Activated naive CD8-positive, alpha-beta T cell treated with anti-CD3 and anti-CD28 coated beads, Interleukin-2, amount 50 U/mL, for 24 hours (primary cell): ENCODE measurements around the gene NEDD4L.
"Not testable (repeated sequence)": the region's sequence is repeated elsewhere in the genome, so short reads cannot be mapped to it uniquely, and the experiment has no call there.

Experiments
- ATAC-seq: fragments of 150-1000 bp; cut with Tn5 transposase; one replicate; pipeline ENCODE4 v1.10.0; 2021
- DNase-seq: peaks from one replicate; pipeline ENCODE4 v3.0.0; 2021
- H3K27ac Mint-ChIP-seq: one replicate; pipeline ENCODE4 v1.8.0; 2021; ENCODE audit warnings: mild to moderate bottlenecking, mixed read lengths
- H3K27me3 Mint-ChIP-seq: one replicate; pipeline ENCODE4 v1.8.0; 2021; ENCODE audit warnings: mixed read lengths
- H3K36me3 Mint-ChIP-seq: one replicate; pipeline ENCODE4 v1.8.0; 2021; ENCODE audit warnings: low read depth, mixed read lengths
- H3K4me1 Mint-ChIP-seq: one replicate; pipeline ENCODE4 v1.8.0; 2021; ENCODE audit warnings: mixed read lengths
- H3K4me3 Mint-ChIP-seq: one replicate; pipeline ENCODE4 v1.8.0; 2021; ENCODE audit warnings: mild to moderate bottlenecking, moderate library complexity, mixed read lengths
- H3K9me3 Mint-ChIP-seq: one replicate; pipeline ENCODE4 v1.8.0; 2021; ENCODE audit warnings: mixed read lengths

NEDD4L gene

DNA sequence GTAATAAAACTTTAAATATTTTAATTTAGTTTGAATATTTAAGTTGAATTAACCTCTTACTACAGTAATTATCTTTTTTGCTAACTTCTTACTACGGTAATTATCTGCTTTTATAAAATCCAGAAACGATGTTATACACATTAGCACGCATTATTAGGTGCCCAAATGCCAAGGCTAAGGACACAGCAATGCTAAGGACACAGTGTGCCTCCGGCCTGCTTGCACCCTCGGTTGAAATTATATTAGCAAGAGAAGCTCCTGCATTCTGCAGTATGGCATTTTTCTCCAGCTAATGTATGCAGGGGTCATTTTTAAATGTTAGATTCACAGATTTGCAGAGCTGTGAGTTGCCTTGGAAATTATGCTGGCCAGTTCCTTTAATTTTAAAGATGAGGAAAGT is 220.0 kb downstream of the NEDD4L start:
- H3K36me3 Mint-ChIP-seq: no peaks in the 10 kb centered on the region
- H3K4me3 Mint-ChIP-seq: no peak overlapping the region
- ATAC-seq: no peak
- no peaks in the 10 kb centered on the region for H3K27me3 Mint-ChIP-seq
- no peaks in the 10 kb centered on the region for H3K9me3 Mint-ChIP-seq
- DNase-seq: no peak
- peaks cover 12% of the 10 kb centered on the region for H3K4me1 Mint-ChIP-seq
- no peak overlapping the region for H3K27ac Mint-ChIP-seq

DNA sequence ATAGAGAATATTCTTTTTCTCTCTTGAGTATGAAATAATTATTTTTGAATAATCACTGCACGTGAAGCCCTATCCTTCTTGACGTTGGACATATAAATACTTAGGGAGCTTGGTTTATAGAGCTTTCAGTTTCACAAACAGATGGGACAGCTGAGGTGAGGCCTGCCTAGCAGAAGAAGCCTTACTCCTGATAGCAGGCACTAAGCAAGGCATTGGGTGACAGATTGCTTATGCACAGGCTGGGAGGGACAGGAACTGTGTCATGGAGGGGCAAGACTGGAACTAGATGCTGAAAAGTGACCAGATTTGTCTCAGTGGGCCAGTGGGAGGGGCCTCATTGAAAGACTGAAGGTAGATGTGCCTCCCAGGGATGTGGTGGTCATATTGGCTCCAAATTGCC is 220.8 kb downstream of the NEDD4L start:
- DNase-seq (no peak), ATAC-seq (no peak)
- Mint-ChIP-seq H3K4me1 (peaks cover 12% of the 10 kb centered on the region), H3K9me3 (no peaks in the 10 kb centered on the region), H3K27ac (no peak overlapping the region), H3K36me3 (no peaks in the 10 kb centered on the region), H3K4me3 (no peak overlapping the region), H3K27me3 (no peaks in the 10 kb centered on the region)

DNA sequence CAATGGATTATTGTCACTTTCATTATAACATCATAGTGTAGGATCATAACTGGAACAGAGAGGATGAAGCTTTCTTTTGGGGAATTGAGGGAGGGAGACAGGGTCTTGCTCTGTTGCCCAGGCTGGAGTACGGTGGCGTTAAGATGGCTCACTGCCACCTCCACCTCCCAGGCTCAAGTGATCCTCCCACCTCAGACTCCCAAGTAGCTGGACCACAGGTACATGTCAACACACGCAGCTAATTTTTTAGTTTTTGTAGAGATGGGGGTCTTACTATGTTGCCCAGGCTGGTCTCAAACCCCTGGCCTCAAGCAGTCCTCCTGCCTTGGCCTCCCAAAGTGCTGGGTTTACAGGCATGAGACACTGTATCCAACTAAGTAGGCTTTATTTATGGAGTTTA is 221.5 kb downstream of the NEDD4L start:
- H3K27ac Mint-ChIP-seq, H3K27me3 Mint-ChIP-seq, DNase-seq, H3K4me3 Mint-ChIP-seq, H3K36me3 Mint-ChIP-seq, H3K9me3 Mint-ChIP-seq, ATAC-seq: not testable (repeated sequence)
- H3K4me1 Mint-ChIP-seq: peaks cover 12% of the 10 kb centered on the region

DNA sequence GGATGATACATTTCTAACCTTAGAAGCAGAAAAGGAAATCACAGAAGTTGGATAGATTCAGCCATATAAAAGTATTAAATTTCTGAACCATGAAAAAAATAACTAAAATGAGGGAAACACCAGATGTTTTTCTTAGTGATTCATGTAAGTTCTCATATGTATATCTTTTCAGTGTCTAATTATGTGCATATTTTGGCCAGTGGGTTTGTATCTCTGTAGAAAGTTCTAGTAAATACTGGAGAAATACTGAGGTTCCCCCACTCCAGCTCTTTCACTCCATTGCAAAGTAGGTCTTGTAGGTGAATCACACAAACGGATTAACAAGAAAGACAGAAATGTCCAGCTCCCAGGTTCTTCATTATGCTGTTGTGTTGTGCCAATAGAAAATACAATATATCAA is 222.3 kb downstream of the NEDD4L start:
- H3K27ac Mint-ChIP-seq: no peak overlapping the region
- no peaks in the 10 kb centered on the region for H3K36me3 Mint-ChIP-seq
- DNase-seq (no peak), ATAC-seq (no peak)
- H3K4me1 Mint-ChIP-seq: peaks cover 12% of the 10 kb centered on the region
- H3K9me3 Mint-ChIP-seq: no peaks in the 10 kb centered on the region
- H3K27me3 Mint-ChIP-seq: no peaks in the 10 kb centered on the region
- no peak overlapping the region for H3K4me3 Mint-ChIP-seq

DNA sequence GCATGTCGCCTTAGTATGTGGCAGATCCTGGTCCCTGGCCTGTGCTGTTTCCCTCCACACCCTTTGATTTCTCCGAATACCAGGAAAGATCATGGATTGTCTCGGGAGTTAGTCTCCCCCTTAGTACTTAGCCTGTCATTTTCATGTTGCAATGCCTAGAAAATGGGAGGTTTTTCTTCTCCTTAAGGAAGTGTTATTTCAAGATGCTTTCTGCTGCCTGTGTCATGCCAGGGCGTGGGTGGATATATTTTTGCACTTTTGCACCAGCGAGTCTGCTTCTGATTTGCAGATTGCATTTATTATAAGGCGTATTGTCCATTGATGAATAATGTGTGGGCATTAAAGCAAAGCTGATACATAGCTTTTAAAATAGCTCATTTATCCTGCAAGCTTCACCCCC is 223.5 kb downstream of the NEDD4L start:
- Mint-ChIP-seq H3K4me3 (no peak overlapping the region), H3K27ac (no peak overlapping the region), H3K27me3 (no peaks in the 10 kb centered on the region), H3K36me3 (no peaks in the 10 kb centered on the region), H3K4me1 (peaks cover 14% of the 10 kb centered on the region), H3K9me3 (no peaks in the 10 kb centered on the region)
- DNase-seq: no peak
- no peak for ATAC-seq

DNA sequence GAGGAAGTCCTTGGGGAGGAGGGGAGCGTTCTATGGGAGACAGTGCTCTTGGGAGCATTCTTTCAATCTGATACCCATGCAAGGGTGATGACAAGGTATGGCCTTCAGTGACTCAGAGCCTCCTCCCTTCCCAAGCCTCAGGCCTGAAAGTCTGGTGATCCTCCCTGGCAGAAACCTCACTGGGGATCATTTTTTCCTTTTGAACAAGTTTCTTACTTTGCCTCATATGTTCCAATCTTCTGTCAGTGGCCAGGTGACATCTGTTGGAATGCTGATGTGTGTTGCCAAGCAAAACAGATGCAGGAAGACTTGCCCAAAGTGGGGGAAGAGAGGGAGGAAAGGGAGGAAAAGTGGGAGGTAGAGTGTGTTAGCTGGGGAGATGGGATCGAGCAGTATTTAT is 224.8 kb downstream of the NEDD4L start:
- Mint-ChIP-seq H3K27me3 (no peaks in the 10 kb centered on the region), H3K36me3 (no peaks in the 10 kb centered on the region), H3K27ac (no peak overlapping the region), H3K9me3 (no peaks in the 10 kb centered on the region), H3K4me1 (peaks cover 12% of the 10 kb centered on the region), H3K4me3 (no peak overlapping the region)
- DNase-seq: no peak
- no peak for ATAC-seq

DNA sequence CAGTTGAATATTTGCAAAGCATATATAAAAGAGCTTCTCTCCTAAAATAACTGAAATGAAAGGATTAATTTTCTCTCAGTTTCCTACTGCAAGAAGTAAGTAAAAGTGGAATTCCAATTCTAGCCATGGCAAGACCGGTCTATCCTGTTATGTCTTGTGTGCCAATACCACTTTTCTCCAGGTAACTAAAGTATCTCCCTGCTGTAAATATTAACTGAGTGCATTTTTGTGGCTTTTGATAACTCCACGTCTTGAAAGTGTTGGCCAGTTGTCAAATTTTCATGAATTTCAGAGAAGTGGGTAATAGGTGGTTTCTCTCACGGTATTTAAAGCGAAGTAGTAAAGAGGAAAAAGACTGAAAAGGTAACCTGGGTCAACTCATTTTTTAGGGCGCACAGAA is 225.9 kb downstream of the NEDD4L start:
- no peak overlapping the region for H3K27ac Mint-ChIP-seq
- H3K4me1 Mint-ChIP-seq: peaks cover 12% of the 10 kb centered on the region
- H3K36me3 Mint-ChIP-seq: no peaks in the 10 kb centered on the region
- ATAC-seq: no peak
- no peak overlapping the region for H3K4me3 Mint-ChIP-seq
- no peaks in the 10 kb centered on the region for H3K9me3 Mint-ChIP-seq
- no peaks in the 10 kb centered on the region for H3K27me3 Mint-ChIP-seq
- DNase-seq: no peak

DNA sequence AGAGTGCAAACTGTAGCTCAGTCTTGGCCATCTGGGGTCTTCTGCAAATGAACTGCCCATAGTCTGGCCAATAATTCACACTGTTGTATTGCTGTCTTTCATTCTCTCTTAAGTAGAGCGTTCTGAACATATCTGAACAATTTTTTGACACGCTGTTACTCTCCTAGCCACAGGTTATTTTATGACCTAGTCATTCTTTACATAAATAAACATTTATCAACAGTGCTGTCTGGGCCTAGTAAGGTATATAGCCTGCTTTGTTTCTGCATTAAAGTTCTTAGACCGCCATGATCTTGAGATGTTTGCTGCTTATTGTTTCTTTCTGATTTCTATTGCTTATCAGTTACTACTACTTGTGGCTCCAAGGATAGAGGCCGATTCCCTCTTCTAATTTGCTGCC is 226.4 kb downstream of the NEDD4L start:
- DNase-seq (no peak), ATAC-seq (no peak)
- H3K9me3 Mint-ChIP-seq: no peaks in the 10 kb centered on the region
- H3K4me3 Mint-ChIP-seq: no peak overlapping the region
- no peaks in the 10 kb centered on the region for H3K36me3 Mint-ChIP-seq
- no peak overlapping the region for H3K27ac Mint-ChIP-seq
- peaks cover 12% of the 10 kb centered on the region for H3K4me1 Mint-ChIP-seq
- H3K27me3 Mint-ChIP-seq: no peaks in the 10 kb centered on the region

DNA sequence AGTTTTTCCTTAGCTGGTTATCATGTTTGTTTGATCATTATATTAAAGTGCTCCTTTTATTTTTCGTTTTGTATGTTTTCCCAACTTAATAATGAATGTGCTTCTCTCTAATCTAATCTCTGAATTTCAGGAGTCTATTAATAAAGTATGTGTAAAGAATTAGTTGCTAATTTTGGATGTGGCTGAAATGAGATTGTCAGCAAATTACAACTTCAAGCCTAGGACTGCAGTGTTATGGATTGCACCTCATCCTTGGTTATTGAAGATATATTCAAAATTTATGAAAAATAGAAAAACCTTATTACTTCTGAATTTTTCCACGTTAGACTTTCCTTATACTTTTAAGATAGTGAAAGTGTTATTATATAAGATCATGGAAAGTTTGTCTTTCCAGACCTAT is 227.7 kb downstream of the NEDD4L start:
- Mint-ChIP-seq H3K9me3 (no peaks in the 10 kb centered on the region), H3K4me1 (peaks cover 12% of the 10 kb centered on the region), H3K27me3 (no peaks in the 10 kb centered on the region), H3K4me3 (no peak overlapping the region), H3K36me3 (no peaks in the 10 kb centered on the region), H3K27ac (no peak overlapping the region)
- DNase-seq (no peak), ATAC-seq (no peak)

DNA sequence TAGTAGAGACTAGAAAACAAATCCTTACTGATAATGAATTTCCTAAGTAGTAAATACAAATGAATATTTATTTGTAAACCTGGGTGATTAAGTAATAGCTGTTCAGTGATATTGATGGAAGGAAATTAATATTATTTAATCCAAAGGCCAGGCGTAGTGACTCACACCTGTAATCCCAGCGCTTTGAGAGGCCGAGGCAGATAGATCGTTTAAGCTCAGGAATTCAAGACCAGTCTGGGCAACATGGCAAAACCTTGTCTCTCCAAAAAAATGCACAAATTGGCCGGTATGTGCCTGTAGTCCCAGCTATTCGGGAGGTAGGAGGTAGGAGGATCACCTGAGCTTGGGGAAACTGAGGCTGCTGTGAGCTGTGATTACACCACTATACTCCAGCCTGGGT is 228.2 kb downstream of the NEDD4L start:
- no peak for DNase-seq
- no peak overlapping the region for H3K4me3 Mint-ChIP-seq
- no peaks in the 10 kb centered on the region for H3K27me3 Mint-ChIP-seq
- peaks cover 12% of the 10 kb centered on the region for H3K4me1 Mint-ChIP-seq
- H3K27ac Mint-ChIP-seq: no peak overlapping the region
- ATAC-seq: no peak
- H3K36me3 Mint-ChIP-seq: no peaks in the 10 kb centered on the region
- no peaks in the 10 kb centered on the region for H3K9me3 Mint-ChIP-seq

DNA sequence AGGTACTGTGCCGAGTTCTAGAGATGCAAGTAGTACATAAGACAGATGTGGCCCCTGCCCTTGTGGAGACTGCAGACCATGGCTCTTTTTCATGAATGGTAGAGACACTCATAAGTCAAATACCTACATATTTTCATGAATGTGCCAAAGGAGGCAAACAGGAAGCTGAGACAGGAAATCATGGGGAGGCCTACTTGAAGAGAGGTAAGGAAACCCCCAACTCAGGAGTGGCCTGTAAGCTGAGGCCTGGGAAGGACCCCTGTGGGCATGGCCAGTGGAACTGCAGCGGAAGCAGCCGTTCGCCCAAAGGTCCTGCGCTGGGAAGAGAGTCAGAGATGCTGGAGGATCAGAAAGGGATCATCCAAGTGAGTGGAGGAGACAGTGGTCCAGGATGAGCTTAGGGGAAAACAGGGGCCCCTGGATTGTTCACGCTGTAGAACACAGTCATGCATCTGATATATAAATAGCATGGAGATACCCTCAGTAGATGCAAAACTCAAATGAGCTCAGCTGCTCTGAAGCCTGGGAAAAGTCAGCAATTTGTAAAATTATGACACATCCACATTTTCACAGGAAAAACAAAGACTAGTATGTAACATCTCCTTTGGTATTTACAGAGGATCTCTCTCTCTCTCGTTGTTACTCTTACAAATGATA is 228.9 kb downstream of the NEDD4L start:
- ATAC-seq (no peak), DNase-seq (no peak)
- no peaks in the 10 kb centered on the region for H3K36me3 Mint-ChIP-seq
- peaks cover 12% of the 10 kb centered on the region for H3K4me1 Mint-ChIP-seq
- no peak overlapping the region for H3K4me3 Mint-ChIP-seq
- no peak overlapping the region for H3K27ac Mint-ChIP-seq
- H3K27me3 Mint-ChIP-seq: no peaks in the 10 kb centered on the region
- no peaks in the 10 kb centered on the region for H3K9me3 Mint-ChIP-seq

DNA sequence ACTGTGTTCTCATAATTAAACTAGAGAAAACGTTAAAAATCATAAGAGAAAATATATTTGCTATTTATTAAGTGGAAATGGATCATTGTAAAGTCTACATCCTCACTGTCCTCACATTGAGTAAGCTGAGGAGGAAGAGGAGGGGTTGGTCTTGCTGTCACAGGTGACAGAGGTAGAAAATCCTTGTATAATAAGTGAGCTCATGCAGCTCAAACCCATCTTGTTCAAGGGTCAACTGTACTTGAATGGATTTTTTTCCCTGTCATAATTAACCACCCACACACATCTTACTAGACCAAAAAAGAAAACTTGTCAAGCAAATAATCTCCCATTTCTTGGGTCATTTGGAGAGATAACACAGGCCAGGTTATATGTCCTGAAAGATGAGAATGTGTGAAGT is 231.2 kb downstream of the NEDD4L start:
- no peaks in the 10 kb centered on the region for H3K27me3 Mint-ChIP-seq
- H3K9me3 Mint-ChIP-seq: no peaks in the 10 kb centered on the region
- H3K27ac Mint-ChIP-seq: no peak overlapping the region
- peaks cover 12% of the 10 kb centered on the region for H3K4me1 Mint-ChIP-seq
- DNase-seq (no peak), ATAC-seq (no peak)
- no peak overlapping the region for H3K4me3 Mint-ChIP-seq
- H3K36me3 Mint-ChIP-seq: no peaks in the 10 kb centered on the region

DNA sequence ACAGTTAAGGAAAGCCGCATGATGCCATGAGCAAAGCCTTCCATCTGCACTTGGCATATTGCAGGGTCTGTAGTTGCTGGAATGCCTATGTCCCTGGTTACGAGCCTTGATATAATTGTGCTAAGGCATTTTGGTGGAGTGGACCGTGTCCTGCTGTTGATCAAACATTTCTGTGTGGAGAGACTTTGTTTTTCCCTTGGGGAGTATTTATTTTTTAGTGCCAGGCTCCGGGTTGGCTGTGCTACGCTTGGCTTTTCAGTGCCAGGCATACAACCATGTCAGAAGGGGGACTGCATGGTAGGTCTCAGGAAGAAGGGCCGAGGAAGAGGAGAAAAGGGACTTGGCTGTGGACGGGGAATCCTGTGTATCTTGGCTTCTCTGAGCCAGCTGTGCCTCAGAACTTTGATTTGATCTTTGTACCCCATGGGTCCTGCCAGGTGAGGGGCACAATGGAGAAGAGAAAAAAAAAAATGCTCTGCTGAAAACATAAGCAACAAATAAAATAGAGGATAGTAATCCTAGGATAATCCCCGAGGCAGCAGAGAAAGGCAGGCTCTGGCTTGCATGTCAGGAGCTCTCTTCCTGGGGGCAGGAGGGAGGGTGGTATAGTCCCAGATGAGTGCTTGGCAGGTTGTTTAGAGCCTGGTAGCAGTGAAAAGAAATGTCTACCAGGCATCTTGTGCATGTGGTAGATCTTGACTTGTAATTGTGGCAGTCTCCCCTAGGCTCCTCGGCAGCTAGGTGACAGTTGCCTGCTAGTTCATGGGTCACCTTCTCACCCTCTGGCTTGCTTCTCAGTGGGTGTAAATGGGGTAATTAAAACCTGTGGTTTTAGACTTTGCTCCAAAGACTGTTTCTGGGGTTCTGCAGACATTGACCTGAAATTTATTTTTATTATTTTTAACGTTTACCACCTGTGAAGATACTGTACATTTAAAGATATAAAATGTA is 233.0 kb downstream of the NEDD4L start:
- peaks cover 10% of the 10 kb centered on the region for H3K4me1 Mint-ChIP-seq
- DNase-seq: no peak
- ATAC-seq: no peak
- H3K36me3 Mint-ChIP-seq: no peaks in the 10 kb centered on the region
- no peaks in the 10 kb centered on the region for H3K9me3 Mint-ChIP-seq
- no peak overlapping the region for H3K4me3 Mint-ChIP-seq
- no peak overlapping the region for H3K27ac Mint-ChIP-seq
- no peaks in the 10 kb centered on the region for H3K27me3 Mint-ChIP-seq

DNA sequence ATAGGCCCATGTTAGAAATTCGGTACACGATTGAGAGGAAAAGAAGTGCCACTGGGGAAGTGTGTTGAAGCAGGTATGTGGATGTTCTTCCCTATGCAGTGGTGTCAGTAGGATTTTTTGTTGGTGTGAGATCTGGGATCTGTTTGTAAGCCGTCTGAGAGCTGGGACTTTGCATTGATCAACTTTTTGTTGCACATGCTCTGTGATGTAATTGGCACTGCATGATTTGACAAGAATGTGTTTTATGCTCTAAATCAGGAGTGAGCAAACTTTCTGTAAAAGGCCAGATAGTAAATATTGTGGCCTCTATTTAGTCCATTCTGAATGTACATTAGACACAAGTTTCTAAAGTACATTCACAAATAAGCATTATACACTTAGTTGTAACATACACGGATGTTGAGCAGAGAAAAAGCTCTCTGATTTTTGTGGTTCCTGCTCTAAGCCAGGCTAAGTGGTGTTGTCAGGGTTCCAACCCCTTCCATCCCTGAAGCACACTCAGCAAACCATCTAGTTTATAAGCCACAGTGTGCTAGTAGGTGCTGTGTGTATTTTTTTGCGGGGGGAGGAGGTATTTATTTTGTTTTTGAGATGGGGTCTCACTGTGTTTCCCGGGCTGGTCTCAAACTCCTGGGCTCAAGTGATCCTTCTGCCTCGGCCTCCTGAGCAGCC is 235.6 kb downstream of the NEDD4L start:
- no peaks in the 10 kb centered on the region for H3K36me3 Mint-ChIP-seq

DNA sequence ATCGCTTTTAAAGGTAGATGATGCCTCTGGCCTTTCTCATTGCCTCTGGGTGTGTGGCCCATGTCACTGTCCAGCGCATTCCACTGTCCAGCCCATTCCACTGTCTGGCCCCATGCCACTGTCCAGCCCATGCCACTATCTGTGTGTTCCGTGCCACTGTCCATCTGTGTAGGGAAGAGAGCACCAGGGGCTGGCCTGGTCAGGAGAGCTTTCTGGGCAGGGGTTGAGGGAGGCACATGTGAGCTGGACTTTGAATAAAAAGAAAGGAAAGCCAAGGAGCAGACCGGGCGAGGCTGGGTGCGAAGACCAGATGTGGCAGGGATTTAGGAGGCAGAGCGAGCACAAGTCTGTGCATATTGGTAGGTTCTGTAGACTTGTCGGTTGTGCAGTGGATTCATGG is 236.2 kb downstream of the NEDD4L start:
- DNase-seq (no peak), ATAC-seq (no peak)
- no peaks in the 10 kb centered on the region for H3K36me3 Mint-ChIP-seq
- H3K27ac Mint-ChIP-seq: no peak overlapping the region
- no peaks in the 10 kb centered on the region for H3K27me3 Mint-ChIP-seq
- H3K4me1 Mint-ChIP-seq: no peaks in the 10 kb centered on the region
- H3K4me3 Mint-ChIP-seq: no peak overlapping the region
- H3K9me3 Mint-ChIP-seq: no peaks in the 10 kb centered on the region

More for the DNA sequence above, 235.6 kb downstream of the NEDD4L start:
- ATAC-seq (no peak), DNase-seq (no peak)
- Mint-ChIP-seq H3K4me1 (no peaks in the 10 kb centered on the region), H3K4me3 (no peak overlapping the region), H3K9me3 (no peaks in the 10 kb centered on the region), H3K27ac (no peak overlapping the region), H3K27me3 (no peaks in the 10 kb centered on the region)
